Stimulated activated naive B cell treated with anti-CD40 and anti-IgM and Interleukin-4, amounts not matched to agents 10 μg/mL and 1 μg/mL and 100 μg/mL, for 72 hours (primary cell): Measurements from ENCODE around the gene PPP6R2.

Source experiments
- ATAC-seq, 2 donors: fragments of 150-1000 bp; cut with Tn5 transposase; replicated peaks; 2 replicates each; pipeline ENCODE4 v1.10.0; 2021; ENCODE audit warnings: moderate library complexity in 1 of 2
- DNase-seq: peaks from one replicate; pipeline ENCODE4 v3.0.0; 2021
- H3K27ac Mint-ChIP-seq: one replicate; pipeline ENCODE4 v1.8.0; 2022; ENCODE audit warnings: mild to moderate bottlenecking, mixed read lengths
- H3K27me3 Mint-ChIP-seq, 2 donors: one replicate each; pipeline ENCODE4 v1.8.0; 2022; ENCODE audit warnings: mixed read lengths in 2 of 2
- H3K36me3 Mint-ChIP-seq, 2 donors: one replicate each; pipeline ENCODE4 v1.8.0; 2022; ENCODE audit warnings: mixed read lengths in 2 of 2, mild to moderate bottlenecking in 1 of 2
- H3K4me1 Mint-ChIP-seq, 2 donors: one replicate each; pipeline ENCODE4 v1.8.0; 2022; ENCODE audit warnings: mixed read lengths in 2 of 2, mild to moderate bottlenecking in 1 of 2
- H3K4me3 Mint-ChIP-seq, 2 donors: one replicate each; pipeline ENCODE4 v1.8.0; 2022; ENCODE audit warnings: mild to moderate bottlenecking in 2 of 2, mixed read lengths in 2 of 2, moderate library complexity in 1 of 2
- H3K9me3 Mint-ChIP-seq, 2 donors: one replicate each; pipeline ENCODE4 v1.8.0; 2022; ENCODE audit warnings: mixed read lengths in 2 of 2, mild to moderate bottlenecking in 1 of 2

The PPP6R2 gene

GRCh38 chr22:50439314-50439870, 96.3 kb downstream of the PPP6R2 start:
- no peaks in the 10 kb centered on the region for H3K9me3 Mint-ChIP-seq
- ATAC-seq: no peak
- no peaks in the 10 kb centered on the region for H3K27me3 Mint-ChIP-seq
- H3K36me3 Mint-ChIP-seq: peaks cover 27 to 34% of the 10 kb centered on the region in 2 donors
- peak overlapping the region; percentile 20 for H3K27ac Mint-ChIP-seq
- no peak for DNase-seq
- peaks cover 4 to 5% of the 10 kb centered on the region in 2 donors for H3K4me1 Mint-ChIP-seq
- H3K4me3 Mint-ChIP-seq: no peak overlapping the region

DNA sequence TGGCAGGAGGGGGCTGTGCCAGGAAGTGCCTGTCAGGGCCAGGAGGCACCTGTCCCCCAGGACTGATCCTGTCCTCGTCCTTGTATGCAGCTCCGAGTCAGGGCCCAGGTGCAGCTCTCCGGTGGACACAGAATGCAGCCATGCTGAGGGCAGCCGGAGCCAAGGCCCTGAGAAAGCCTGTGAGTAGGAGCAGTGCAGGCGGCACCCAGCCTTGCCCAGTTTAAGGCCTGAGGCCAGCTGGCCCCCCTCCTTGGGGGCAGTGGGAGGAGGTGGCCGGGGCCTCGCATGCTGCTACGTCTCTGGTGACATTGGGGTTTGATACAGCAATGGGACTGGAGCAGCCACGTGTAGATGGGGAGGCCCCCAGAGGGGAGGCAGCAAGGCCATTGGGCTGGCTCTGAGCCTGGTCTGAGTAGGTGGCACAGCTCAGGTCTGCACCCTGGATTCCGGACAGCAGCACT, 96.8 kb downstream of the PPP6R2 start:
- H3K4me1 Mint-ChIP-seq: peaks cover 4 to 8% of the 10 kb centered on the region in 2 donors
- H3K27me3 Mint-ChIP-seq: no peaks in the 10 kb centered on the region
- ATAC-seq (no peak), DNase-seq (no peak)
- peaks cover 28 to 33% of the 10 kb centered on the region in 2 donors for H3K36me3 Mint-ChIP-seq
- H3K9me3 Mint-ChIP-seq: no peaks in the 10 kb centered on the region
- H3K27ac Mint-ChIP-seq: peak overlapping the region; percentile 67
- no peak overlapping the region for H3K4me3 Mint-ChIP-seq

DNA sequence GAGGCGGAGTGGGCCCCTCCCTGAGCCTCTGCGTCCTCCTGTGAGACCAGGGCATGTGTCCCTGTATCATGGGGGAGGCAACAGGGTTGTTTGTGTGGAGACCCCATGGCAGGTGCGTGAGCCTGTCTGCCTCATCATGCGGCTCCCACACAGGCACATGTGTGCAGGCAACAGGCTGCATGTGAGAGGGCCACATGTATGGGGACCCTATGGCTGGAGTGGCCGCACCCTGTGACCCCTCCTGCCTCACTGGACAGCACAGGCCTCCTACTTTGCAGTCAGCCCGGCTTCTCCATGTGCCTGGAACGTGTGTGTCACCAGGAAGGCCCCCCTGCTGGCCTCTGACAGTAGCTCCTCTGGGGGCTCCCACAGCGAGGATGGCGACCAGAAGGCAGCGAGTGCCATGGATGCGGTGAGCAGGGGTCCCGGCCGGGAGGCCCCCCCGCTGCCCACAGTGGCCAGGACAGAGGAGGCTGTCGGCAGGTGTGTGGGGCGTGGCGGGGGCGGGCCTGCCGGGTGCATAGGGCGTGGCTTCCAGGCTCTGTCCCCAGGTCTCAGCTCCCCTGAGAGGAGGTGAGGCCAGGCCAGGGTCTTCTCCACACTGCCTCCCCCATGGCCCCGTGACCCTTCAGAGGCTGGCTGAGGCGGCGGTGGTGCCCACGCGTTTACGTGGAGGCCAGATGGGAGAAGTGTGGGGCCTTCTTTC, 97.6 kb downstream of the PPP6R2 start:
- H3K4me3 Mint-ChIP-seq: no peak overlapping the region
- peaks cover 29 to 33% of the 10 kb centered on the region in 2 donors for H3K36me3 Mint-ChIP-seq
- no peak for ATAC-seq
- no peaks in the 10 kb centered on the region for H3K9me3 Mint-ChIP-seq
- no peak for DNase-seq
- H3K27ac Mint-ChIP-seq: peak overlapping the region; percentile 91
- H3K4me1 Mint-ChIP-seq: peaks cover 9 to 16% of the 10 kb centered on the region in 2 donors
- no peaks in the 10 kb centered on the region for H3K27me3 Mint-ChIP-seq

DNA sequence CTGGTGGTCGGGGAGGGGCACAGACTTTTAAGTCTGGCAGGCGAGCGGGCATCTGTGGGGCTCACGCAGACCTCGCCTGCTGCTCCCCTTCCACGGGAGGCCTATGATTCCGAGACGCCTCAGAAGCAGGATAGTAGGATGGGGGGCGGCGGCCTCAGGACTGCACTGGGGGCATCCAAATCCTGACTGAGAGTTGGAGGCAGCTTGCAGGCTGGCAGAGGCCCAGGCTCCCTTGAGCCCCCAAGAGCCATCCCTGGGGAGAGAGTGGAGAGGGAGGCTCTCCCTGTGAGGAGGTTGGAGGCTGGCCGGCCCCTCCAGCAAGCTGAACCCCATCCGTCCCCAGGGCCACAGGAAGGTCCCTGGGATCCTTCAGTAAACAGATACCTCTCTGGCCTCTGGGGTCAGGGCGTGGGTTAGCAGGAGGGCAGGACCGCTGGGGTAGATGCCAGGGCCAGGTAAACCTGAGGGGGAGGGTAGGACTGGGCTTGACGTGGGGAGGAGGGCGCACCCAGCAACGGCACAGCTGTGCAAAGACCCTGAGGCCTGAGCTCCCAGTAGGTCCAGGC, 98.4 kb downstream of the PPP6R2 start:
- H3K9me3 Mint-ChIP-seq: no peaks in the 10 kb centered on the region
- ATAC-seq (no peak), DNase-seq (no peak)
- peak overlapping the region; percentile 91 for H3K27ac Mint-ChIP-seq
- peaks cover 31 to 38% of the 10 kb centered on the region in 2 donors for H3K36me3 Mint-ChIP-seq
- peaks cover 11 to 20% of the 10 kb centered on the region in 2 donors for H3K4me1 Mint-ChIP-seq
- no peaks in the 10 kb centered on the region for H3K27me3 Mint-ChIP-seq
- H3K4me3 Mint-ChIP-seq: peak overlapping the region; percentile 32 to 50

DNA sequence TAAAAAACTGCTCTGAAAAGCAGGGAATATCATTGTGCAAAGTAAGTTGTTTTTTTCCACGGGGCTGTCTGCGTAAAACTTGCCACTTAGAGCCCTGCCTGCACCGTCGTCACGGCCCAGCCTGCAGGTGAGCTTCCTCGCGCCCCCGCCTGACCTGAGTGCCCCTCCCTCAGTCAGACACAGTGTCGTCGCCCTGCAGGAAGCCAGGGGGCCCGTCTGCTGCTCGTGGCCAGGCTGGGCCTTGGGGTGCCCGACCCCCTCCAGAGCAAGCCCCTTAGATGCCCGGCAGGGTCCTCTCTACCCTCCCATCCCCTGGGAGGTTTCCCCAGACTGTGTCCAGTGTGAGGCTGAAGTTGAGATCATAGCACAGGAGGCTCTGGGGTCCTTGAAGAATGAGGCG, 100.1 kb downstream of the PPP6R2 start:
- no peaks in the 10 kb centered on the region for H3K27me3 Mint-ChIP-seq
- H3K27ac Mint-ChIP-seq: peak overlapping the region; percentile 32
- DNase-seq (no peak), ATAC-seq (no peak)
- no peaks in the 10 kb centered on the region for H3K9me3 Mint-ChIP-seq
- peaks cover 11 to 20% of the 10 kb centered on the region in 2 donors for H3K4me1 Mint-ChIP-seq
- H3K36me3 Mint-ChIP-seq: peaks cover 35 to 44% of the 10 kb centered on the region in 2 donors
- no peak overlapping the region for H3K4me3 Mint-ChIP-seq

DNA sequence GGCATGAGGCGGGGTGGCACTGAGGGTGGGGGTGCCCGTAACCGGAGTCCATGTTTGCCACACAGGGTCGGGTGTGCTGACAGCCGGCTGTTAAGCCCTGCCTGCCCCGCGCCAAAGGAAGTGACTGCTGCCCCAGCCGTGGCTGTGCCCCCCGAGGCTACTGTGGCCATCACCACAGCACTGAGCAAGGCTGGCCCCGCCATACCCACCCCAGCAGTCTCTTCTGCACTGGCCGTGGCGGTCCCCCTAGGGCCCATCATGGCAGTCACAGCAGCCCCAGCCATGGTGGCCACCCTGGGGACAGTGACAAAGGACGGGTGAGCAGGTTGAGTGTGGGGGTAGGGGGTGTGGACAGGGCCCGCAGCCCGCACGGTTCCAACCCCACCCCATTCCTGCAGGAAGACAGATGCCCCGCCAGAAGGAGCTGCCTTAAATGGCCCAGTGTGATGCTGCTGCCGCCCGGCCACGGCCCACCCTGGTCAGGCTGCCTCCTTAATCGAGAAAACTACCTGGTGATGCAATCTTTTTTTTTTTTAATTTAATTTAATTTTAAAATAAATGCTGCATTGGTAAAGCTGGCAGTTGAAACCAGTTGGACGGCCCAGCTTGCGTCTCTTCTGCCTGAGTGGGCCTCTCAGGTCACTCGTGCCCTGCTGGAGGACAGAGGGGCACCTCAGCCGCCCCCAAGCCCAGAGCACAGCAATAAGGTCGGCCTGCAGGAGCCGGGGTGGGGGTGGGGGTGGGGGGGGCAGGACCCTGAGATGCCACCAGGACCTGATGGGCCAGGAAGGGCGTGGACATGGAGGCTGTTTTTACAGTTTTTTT, 100.9 kb downstream of the PPP6R2 start:
- peaks cover 41 to 48% of the 10 kb centered on the region in 2 donors for H3K36me3 Mint-ChIP-seq
- H3K4me1 Mint-ChIP-seq: peaks cover 11 to 20% of the 10 kb centered on the region in 2 donors
- ATAC-seq (no peak), DNase-seq (no peak)
- H3K9me3 Mint-ChIP-seq: no peaks in the 10 kb centered on the region
- H3K27ac Mint-ChIP-seq: peak overlapping the region; percentile 32
- no peaks in the 10 kb centered on the region for H3K27me3 Mint-ChIP-seq
- no peak overlapping the region for H3K4me3 Mint-ChIP-seq

- Mint-ChIP-seq H3K4me1 (peaks cover 13 to 24% of the 10 kb centered on the region in 2 donors), H3K27ac (peak overlapping the region; percentile 94), H3K9me3 (no peaks in the 10 kb centered on the region), H3K4me3 (no peak overlapping the region), H3K36me3 (peaks cover 45 to 50% of the 10 kb centered on the region in 2 donors), H3K27me3 (no peaks in the 10 kb centered on the region)
- no peak for DNase-seq
- no peak for ATAC-seq
These were observed 101.5 kb downstream of the PPP6R2 start for GRCh38 chr22:50444663-50445062.

DNA sequence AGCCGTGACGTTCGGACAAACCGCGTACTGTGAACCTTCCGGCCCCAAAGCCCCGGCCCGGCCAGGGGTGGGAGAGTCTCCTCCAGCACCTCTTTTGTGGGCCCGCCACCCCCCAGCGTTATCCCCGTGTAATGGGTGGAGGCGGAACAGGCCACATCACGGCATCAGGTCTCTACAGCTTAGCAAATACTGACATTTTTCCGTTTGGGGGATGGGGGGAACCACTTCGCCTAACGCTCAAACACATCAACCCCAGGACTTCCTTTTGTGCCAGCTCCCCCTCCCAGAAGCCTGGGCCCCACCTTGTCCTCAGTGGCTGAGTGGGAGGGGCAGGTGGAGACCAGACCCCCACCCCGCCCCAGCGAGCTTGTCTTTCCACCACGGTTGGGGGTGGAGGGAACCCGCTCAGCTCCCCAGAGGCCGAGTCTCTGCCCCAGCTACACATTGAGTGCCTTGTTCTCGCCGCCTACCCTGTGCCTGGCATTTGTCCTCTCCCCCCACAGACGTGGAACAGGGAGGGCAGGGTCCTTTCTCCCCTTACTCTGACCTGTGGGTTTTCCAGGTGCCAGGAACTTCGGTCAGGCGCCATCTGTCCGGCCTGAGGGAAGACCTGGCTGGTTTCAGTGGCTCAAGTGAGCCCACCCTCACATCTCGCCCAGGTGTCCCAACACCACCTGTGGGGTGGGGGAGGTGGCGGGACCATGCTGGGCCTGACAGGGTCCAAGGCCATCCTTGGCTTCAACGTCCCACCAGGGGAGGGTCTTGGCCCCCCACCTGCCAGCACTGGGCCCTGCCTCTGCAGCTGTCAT, 102.1 kb downstream of the PPP6R2 start:
- Mint-ChIP-seq H3K36me3 (peaks cover 49 to 53% of the 10 kb centered on the region in 2 donors), H3K27ac (peak overlapping the region; percentile 94)
- ATAC-seq: peak; percentile 42 to 54

DNA sequence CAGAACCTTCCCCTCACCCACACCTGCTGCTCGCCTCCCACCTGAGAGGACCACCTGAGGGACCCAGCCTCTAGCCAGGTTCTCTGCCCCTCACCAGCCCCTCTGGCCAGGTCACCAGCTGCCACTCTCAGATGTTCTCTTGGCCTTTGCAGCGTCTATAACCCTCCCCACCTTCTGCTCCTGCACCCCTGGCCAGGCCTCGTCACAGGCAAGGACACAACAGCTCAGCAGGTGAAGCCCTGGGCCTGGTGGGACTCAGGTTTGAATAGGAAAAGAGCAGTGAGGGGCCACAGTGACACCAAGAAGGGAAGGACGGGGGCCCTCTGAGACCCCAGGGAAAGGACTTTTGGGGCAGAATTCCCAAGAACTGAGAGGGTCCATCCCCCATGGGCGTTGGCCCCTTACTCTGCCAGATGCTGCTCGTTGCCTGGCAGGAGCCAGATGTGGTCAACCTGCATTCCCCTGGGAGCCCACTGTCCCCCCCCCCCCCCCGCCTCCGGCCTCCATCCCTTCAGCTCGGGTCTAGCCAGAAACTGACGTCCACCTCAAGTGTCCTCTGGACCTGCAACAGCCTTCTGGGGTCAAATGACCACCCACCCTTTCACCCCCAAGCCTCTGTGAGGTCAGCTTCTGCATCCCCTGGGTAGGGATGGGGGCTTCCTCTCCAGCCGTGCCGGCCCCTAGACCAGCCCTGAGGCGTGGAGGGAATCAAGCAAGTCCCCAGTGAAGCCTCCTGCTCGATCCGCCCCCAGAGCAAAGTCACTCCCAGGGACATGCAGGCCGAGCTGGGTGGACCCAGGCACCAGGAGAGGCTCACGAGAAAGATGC, 103.0 kb downstream of the PPP6R2 start:
- H3K27ac Mint-ChIP-seq: peak overlapping the region; percentile 94
- DNase-seq: no peak
- ATAC-seq: no peak
- H3K36me3 Mint-ChIP-seq: peaks cover 50 to 56% of the 10 kb centered on the region in 2 donors
- H3K27me3 Mint-ChIP-seq: no peaks in the 10 kb centered on the region
- H3K4me3 Mint-ChIP-seq: peak overlapping the region in 1 of 2 donors; percentile 33
- no peaks in the 10 kb centered on the region for H3K9me3 Mint-ChIP-seq
- H3K4me1 Mint-ChIP-seq: peaks cover 17 to 29% of the 10 kb centered on the region in 2 donors

More for the DNA sequence above, 102.1 kb downstream of the PPP6R2 start:
- Mint-ChIP-seq H3K4me3 (no peak overlapping the region), H3K27me3 (no peaks in the 10 kb centered on the region), H3K4me1 (peaks cover 17 to 29% of the 10 kb centered on the region in 2 donors), H3K9me3 (no peaks in the 10 kb centered on the region)
- DNase-seq: no peak

- H3K27me3 Mint-ChIP-seq: no peaks in the 10 kb centered on the region
- peak overlapping the region in 1 of 2 donors; percentile 6 for H3K4me3 Mint-ChIP-seq
- H3K9me3 Mint-ChIP-seq: no peaks in the 10 kb centered on the region
- H3K36me3 Mint-ChIP-seq: peaks cover 47 to 55% of the 10 kb centered on the region in 2 donors
- no peak for ATAC-seq
- peak overlapping the region; percentile 25 for H3K27ac Mint-ChIP-seq
- peaks cover 15 to 29% of the 10 kb centered on the region in 2 donors for H3K4me1 Mint-ChIP-seq
- no peak for DNase-seq
These were observed 103.8 kb downstream of the PPP6R2 start for GRCh38 chr22:50446708-50447575.

GRCh38 chr22:50447576-50448551, 104.7 kb downstream of the PPP6R2 start:
- Mint-ChIP-seq H3K4me1 (peaks cover 15 to 26% of the 10 kb centered on the region in 2 donors), H3K4me3 (peak overlapping the region in 1 of 2 donors; percentile 6), H3K27me3 (no peaks in the 10 kb centered on the region), H3K36me3 (peaks cover 46 to 55% of the 10 kb centered on the region in 2 donors), H3K27ac (peak overlapping the region; percentile 70), H3K9me3 (no peaks in the 10 kb centered on the region)
- DNase-seq (no peak), ATAC-seq (no peak)
